Measurements from ENCODE around the gene SELENOT. TPM values are rescaled to one million over a fixed set of nuclear protein-coding genes. Genes with fewer than 3 reads are reported as not detected.
"Not testable (repeated sequence)": the region's sequence is repeated elsewhere in the genome, so short reads cannot be mapped to it uniquely, and the experiment has no call there.

Gene SELENOT
- total RNA-seq, 1 donor from 2014 or later, result 74.0 TPM

GRCh38 chr3:150588027-150588830, 14.9 kb upstream of the SELENOT start:
- TF ChIP-seq CTCF (IDR thresholded peaks at IDR 0.05; ENCODE audit: partially characterized antibody, unreplicated experiment), result no peak
- Mint-ChIP-seq H3K9me3 (ENCODE audit: unreplicated experiment) (no peaks in the 10 kb centered on the region), H3K4me3 (ENCODE audit: unreplicated experiment) (no peak overlapping the region), H3K36me3 (ENCODE audit: unreplicated experiment) (no peaks in the 10 kb centered on the region), H3K4me1 (ENCODE audit: low read depth, unreplicated experiment) (no peaks in the 10 kb centered on the region), H3K27me3 (ENCODE audit: unreplicated experiment) (no peaks in the 10 kb centered on the region), H3K27ac (ENCODE audit: unreplicated experiment) (no peak overlapping the region)
- peak; percentile 35 for DNase-seq

- DNase-seq, result no peak
- Mint-ChIP-seq H3K9me3 (ENCODE audit: unreplicated experiment) (no peaks in the 10 kb centered on the region), H3K4me3 (ENCODE audit: unreplicated experiment) (no peak overlapping the region), H3K4me1 (ENCODE audit: low read depth, unreplicated experiment) (no peaks in the 10 kb centered on the region), H3K27ac (ENCODE audit: unreplicated experiment) (no peak overlapping the region), H3K36me3 (ENCODE audit: unreplicated experiment) (no peaks in the 10 kb centered on the region), H3K27me3 (ENCODE audit: unreplicated experiment) (no peaks in the 10 kb centered on the region)
- TF ChIP-seq CTCF (IDR thresholded peaks at IDR 0.05; ENCODE audit: partially characterized antibody, unreplicated experiment), result no peak
Observed at GRCh38 chr3:150589759-150590158, 13.4 kb upstream of the SELENOT start.

- no peak for DNase-seq
- H3K4me1 Mint-ChIP-seq (ENCODE audit: low read depth, unreplicated experiment), result no peaks in the 10 kb centered on the region
- TF ChIP-seq CTCF (IDR thresholded peaks at IDR 0.05; ENCODE audit: partially characterized antibody, unreplicated experiment), result no peak
- H3K27me3 Mint-ChIP-seq (ENCODE audit: unreplicated experiment), result no peaks in the 10 kb centered on the region
- H3K4me3 Mint-ChIP-seq (ENCODE audit: unreplicated experiment), result no peak overlapping the region
- no peaks in the 10 kb centered on the region for H3K36me3 Mint-ChIP-seq (ENCODE audit: unreplicated experiment)
- no peaks in the 10 kb centered on the region for H3K9me3 Mint-ChIP-seq (ENCODE audit: unreplicated experiment)
- no peak overlapping the region for H3K27ac Mint-ChIP-seq (ENCODE audit: unreplicated experiment)
Observed at GRCh38 chr3:150594150-150594549, 9.0 kb upstream of the SELENOT start.

- peaks cover 18% of the 10 kb centered on the region for H3K4me1 Mint-ChIP-seq (ENCODE audit: low read depth, unreplicated experiment)
- no peaks in the 10 kb centered on the region for H3K36me3 Mint-ChIP-seq (ENCODE audit: unreplicated experiment)
- no peak for DNase-seq
- TF ChIP-seq CTCF (IDR thresholded peaks at IDR 0.05; ENCODE audit: partially characterized antibody, unreplicated experiment), result no peak
- no peaks in the 10 kb centered on the region for H3K9me3 Mint-ChIP-seq (ENCODE audit: unreplicated experiment)
- H3K4me3 Mint-ChIP-seq (ENCODE audit: unreplicated experiment), result no peak overlapping the region
- no peaks in the 10 kb centered on the region for H3K27me3 Mint-ChIP-seq (ENCODE audit: unreplicated experiment)
- H3K27ac Mint-ChIP-seq (ENCODE audit: unreplicated experiment), result no peak overlapping the region
Observed at GRCh38 chr3:150597646-150598045, 5.5 kb upstream of the SELENOT start.

- Mint-ChIP-seq H3K9me3 (ENCODE audit: unreplicated experiment) (peaks cover 8% of the 10 kb centered on the region), H3K27ac (ENCODE audit: unreplicated experiment) (no peak overlapping the region), H3K27me3 (ENCODE audit: unreplicated experiment) (peaks cover 4% of the 10 kb centered on the region), H3K4me1 (ENCODE audit: low read depth, unreplicated experiment) (peaks cover 20% of the 10 kb centered on the region), H3K36me3 (ENCODE audit: unreplicated experiment) (no peaks in the 10 kb centered on the region), H3K4me3 (ENCODE audit: unreplicated experiment) (no peak overlapping the region)
- DNase-seq, result no peak
- no peak for TF ChIP-seq CTCF (IDR thresholded peaks at IDR 0.05; ENCODE audit: partially characterized antibody, unreplicated experiment)
Observed at GRCh38 chr3:150599611-150600297, 3.4 kb upstream of the SELENOT start.

- peak overlapping the region; percentile 54 for H3K27ac Mint-ChIP-seq (ENCODE audit: unreplicated experiment)
Observed at GRCh38 chr3:150600647-150601530, 2.2 kb upstream of the SELENOT start.

More at GRCh38 chr3:150600647-150601530, 2.2 kb upstream of the SELENOT start:
- H3K4me1 Mint-ChIP-seq (ENCODE audit: low read depth, unreplicated experiment), result peaks cover 24% of the 10 kb centered on the region
- H3K4me3 Mint-ChIP-seq (ENCODE audit: unreplicated experiment), result peak overlapping the region; percentile 61
- H3K27me3 Mint-ChIP-seq (ENCODE audit: unreplicated experiment); H3K9me3 Mint-ChIP-seq (ENCODE audit: unreplicated experiment); DNase-seq; H3K36me3 Mint-ChIP-seq (ENCODE audit: unreplicated experiment): not testable (repeated sequence)

All from glutamatergic neuron (in vitro differentiated cells).